ENCODE measurements around the gene UQCC5. TPM values are rescaled to one million over a fixed set of nuclear protein-coding genes. Genes with fewer than 3 reads are reported as not detected.

Gene UQCC5
- polyA plus RNA-seq, 1 donor (not counting 4 experiments of a cell fraction or from before 2014, with no cell fraction given), result 20.0 TPM

GRCh38 chr3:52498137-52499054, 38.0 kb upstream of the UQCC5 start:
- Histone ChIP-seq H3K27ac (ENCODE audit: control insufficient read depth, insufficient read depth, low read length) (no peak overlapping the region), H3K4me3 (ENCODE audit: control insufficient read depth in 2 of 3, extremely low read depth in 1 of 3, insufficient read depth in 2 of 3, low read depth in 1 of 3, low read length in 3 of 3) (no peak overlapping the region), H3K4me2 (ENCODE audit: control insufficient read depth, extremely low read depth, insufficient read depth, low read depth, low read length) (no peak overlapping the region), H3K9me3 (ENCODE audit: control insufficient read depth, low read depth, low read length) (no peaks in the 10 kb centered on the region), H3K4me1 (ENCODE audit: control insufficient read depth, extremely low read depth, insufficient read depth, low read length) (no peaks in the 10 kb centered on the region), H3K9me1 (ENCODE audit: control insufficient read depth, extremely low read depth, insufficient read depth, low read length) (no peaks in the 10 kb centered on the region), H4K20me1 (ENCODE audit: control insufficient read depth, extremely low read depth, insufficient read depth, low read length) (no peaks in the 10 kb centered on the region), H3K36me3 (ENCODE audit: control insufficient read depth in 2 of 2, extremely low read depth in 1 of 2, insufficient read depth in 2 of 2, low read length in 2 of 2) (no peaks in the 10 kb centered on the region), H3K27me3 (ENCODE audit: control insufficient read depth, extremely low read depth, insufficient read depth, low read length) (no peaks in the 10 kb centered on the region), H3K79me2 (ENCODE audit: control insufficient read depth, insufficient read depth, low read length) (no peaks in the 10 kb centered on the region), H3K9ac (ENCODE audit: control insufficient read depth, extremely low read depth, insufficient read depth, low read length) (no peak overlapping the region), H2AFZ (ENCODE audit: control insufficient read depth, low read length) (no peak overlapping the region)
- TF ChIP-seq CTCF (optimal IDR thresholded peaks at IDR 0.05 in 1 of 3, IDR thresholded peaks at IDR 0.05 in 1 of 3, conservative IDR thresholded peaks at IDR 0.05 in 1 of 3; ENCODE audit: extremely low read depth in 1 of 3, insufficient read depth in 2 of 3, low read length in 3 of 3) (no peak), EZH2 (IDR thresholded peaks at IDR 0.05; ENCODE audit: low read length) (no peak)
- DNase-seq (ENCODE audit: low read depth, low spot score) (no peak), FAIRE-seq (no peak)
- dilution Hi-C loops (cut with MboI; ENCODE audit: extremely low pct_ligation_motif_present, low sequenced_read_pairs), result no loop called here

GRCh38 chr3:52501046-52501445, 35.4 kb upstream of the UQCC5 start:
- H3K79me2 ChIP-seq (ENCODE audit: control insufficient read depth, insufficient read depth, low read length), result no peaks in the 10 kb centered on the region
- H3K36me3 ChIP-seq (ENCODE audit: control insufficient read depth in 2 of 2, extremely low read depth in 1 of 2, insufficient read depth in 2 of 2, low read length in 2 of 2), result no peaks in the 10 kb centered on the region
- no peak overlapping the region for H3K4me2 ChIP-seq (ENCODE audit: control insufficient read depth, extremely low read depth, insufficient read depth, low read depth, low read length)
- dilution Hi-C loops (cut with MboI; ENCODE audit: extremely low pct_ligation_motif_present, low sequenced_read_pairs), result no loop called here
- H2AFZ ChIP-seq (ENCODE audit: control insufficient read depth, low read length), result no peak overlapping the region
- H3K27ac ChIP-seq (ENCODE audit: control insufficient read depth, insufficient read depth, low read length), result no peak overlapping the region
- DNase-seq (ENCODE audit: low read depth, low spot score) (no peak), FAIRE-seq (no peak)
- no peaks in the 10 kb centered on the region for H4K20me1 ChIP-seq (ENCODE audit: control insufficient read depth, extremely low read depth, insufficient read depth, low read length)
- TF ChIP-seq EZH2 (IDR thresholded peaks at IDR 0.05; ENCODE audit: low read length) (no peak), CTCF (optimal IDR thresholded peaks at IDR 0.05 in 1 of 3, IDR thresholded peaks at IDR 0.05 in 1 of 3, conservative IDR thresholded peaks at IDR 0.05 in 1 of 3; ENCODE audit: extremely low read depth in 1 of 3, insufficient read depth in 2 of 3, low read length in 3 of 3) (no peak)
- no peaks in the 10 kb centered on the region for H3K9me1 ChIP-seq (ENCODE audit: control insufficient read depth, extremely low read depth, insufficient read depth, low read length)
- peaks cover 9% of the 10 kb centered on the region for H3K27me3 ChIP-seq (ENCODE audit: control insufficient read depth, extremely low read depth, insufficient read depth, low read length)
- H3K9ac ChIP-seq (ENCODE audit: control insufficient read depth, extremely low read depth, insufficient read depth, low read length), result no peak overlapping the region
- H3K9me3 ChIP-seq (ENCODE audit: control insufficient read depth, low read depth, low read length), result no peaks in the 10 kb centered on the region
- H3K4me1 ChIP-seq (ENCODE audit: control insufficient read depth, extremely low read depth, insufficient read depth, low read length), result no peaks in the 10 kb centered on the region
- no peak overlapping the region for H3K4me3 ChIP-seq (ENCODE audit: control insufficient read depth in 2 of 3, extremely low read depth in 1 of 3, insufficient read depth in 2 of 3, low read depth in 1 of 3, low read length in 3 of 3)
